Peyer's patch (tissue), 4 donors: ENCODE data around the gene MORF4L2.

ENCODE experiments used
- CTCF ChIP-seq, 6 experiments: fragments of 450-650 bp in 4 of 6; fragments of 200-600 bp in 2 of 6; sonication (generic) in 1 of 6; IDR thresholded peaks; one replicate each; pipeline ENCODE4 v1.5.1; 2017 to 2019; ENCODE audit warnings: antibody characterized with exemption in 6 of 6, mild to moderate bottlenecking in 3 of 6, moderate library complexity in 1 of 6
- POLR2A ChIP-seq, 2 donors: fragments of 450-650 bp; IDR thresholded peaks; one replicate each; pipeline ENCODE4 v1.5.1; 2017; ENCODE audit warnings: antibody characterized with exemption in 2 of 2, mild to moderate bottlenecking in 2 of 2, moderate library complexity in 2 of 2

- no peak for TF ChIP-seq CTCF (IDR thresholded peaks at IDR 0.05)
- no peak for TF ChIP-seq POLR2A (IDR thresholded peaks at IDR 0.05)
These were observed 46.5 kb upstream of the MORF4L2 start for GRCh38 chrX:103733017-103733416.
